ENCODE results near the gene SYNDIG1.

SYNDIG1 gene

GRCh38 chr20:24686156-24686555 is 216.7 kb downstream of the SYNDIG1 start:
- DNase-seq, result no peak

- no peak for DNase-seq
Measured at GRCh38 chr20:24690408-24690807, 221.0 kb downstream of the SYNDIG1 start.

DNA sequence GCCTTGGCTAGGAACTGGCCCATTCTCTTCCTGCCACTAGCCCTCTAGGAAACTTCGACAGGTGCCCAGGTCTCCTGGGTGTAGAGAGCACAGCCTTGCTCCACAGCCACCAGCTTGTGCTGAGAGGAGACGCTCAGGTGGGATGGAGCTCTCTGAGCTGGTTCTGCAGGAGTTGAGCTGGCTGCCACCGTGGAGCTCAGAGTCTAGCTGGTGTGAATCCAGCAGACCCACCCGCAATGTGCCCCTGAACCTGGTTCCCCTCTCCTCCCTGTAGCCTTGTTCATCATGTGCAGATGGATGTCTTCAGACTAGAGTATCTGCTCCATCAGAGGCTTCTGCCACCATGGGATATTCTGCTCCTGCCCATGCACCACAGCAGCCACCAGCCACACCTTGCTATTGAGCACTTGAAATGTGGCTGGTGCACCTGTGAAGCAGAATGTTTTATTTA is 222.5 kb downstream of the SYNDIG1 start:
- DNase-seq, result no peak

- no peak for DNase-seq
Measured at GRCh38 chr20:24692446-24693200, 223.2 kb downstream of the SYNDIG1 start.

- no peak for DNase-seq
Measured at GRCh38 chr20:24693466-24694156, 224.2 kb downstream of the SYNDIG1 start.

DNA sequence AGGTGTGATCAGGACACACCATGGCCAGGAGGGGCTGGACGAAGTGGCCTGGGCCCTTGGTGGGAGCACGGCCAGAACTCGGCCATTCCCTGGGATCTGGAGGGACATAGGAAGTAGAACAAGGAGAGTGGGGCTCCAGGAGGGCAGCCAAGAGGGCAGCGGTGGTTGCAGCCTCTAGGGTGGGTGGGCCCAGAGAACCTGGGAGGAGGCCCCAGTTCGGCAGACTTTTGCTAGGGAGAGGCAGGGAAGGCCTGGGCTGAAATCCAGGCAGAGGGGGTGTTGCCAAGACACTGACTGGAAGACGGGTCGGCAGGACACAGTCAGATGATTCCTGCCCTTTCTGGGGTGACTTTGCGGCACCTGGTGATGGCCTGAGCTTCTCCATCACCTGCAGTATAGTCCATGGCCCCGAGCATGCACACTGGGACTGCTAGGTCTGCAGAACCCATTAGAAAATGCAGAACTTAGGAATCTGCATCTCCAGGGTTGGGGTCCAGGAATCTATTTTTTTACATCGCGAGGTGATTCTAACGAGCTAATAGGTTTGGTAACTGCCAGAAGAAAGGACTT is 224.8 kb downstream of the SYNDIG1 start:
- DNase-seq, result no peak

- peak in 1 of 56 donors; percentile 24 for DNase-seq
Measured at GRCh38 chr20:24694727-24695528, 225.5 kb downstream of the SYNDIG1 start.

GRCh38 chr20:24695529-24696225 is 226.2 kb downstream of the SYNDIG1 start:
- no peak for DNase-seq

DNA sequence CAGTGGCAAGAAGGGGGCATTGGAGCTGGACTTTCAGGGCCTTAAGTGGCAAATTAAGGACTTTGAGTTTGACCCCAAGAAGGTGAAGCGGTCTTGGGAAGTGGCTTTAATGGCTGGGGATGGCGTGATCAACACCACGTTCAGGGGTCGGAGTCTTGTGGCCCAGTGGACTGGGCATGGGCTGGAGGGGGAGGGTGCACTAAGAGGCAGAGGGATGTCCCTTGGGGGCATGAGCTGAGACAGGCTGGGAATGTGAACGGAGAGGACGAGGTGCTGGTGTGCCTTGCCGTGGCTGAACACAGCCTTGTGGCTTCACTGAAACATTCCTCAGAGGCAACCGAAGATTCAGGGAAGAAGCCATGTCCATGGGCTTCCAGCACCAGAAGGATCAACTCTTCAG is 227.0 kb downstream of the SYNDIG1 start:
- DNase-seq, result no peak

DNA sequence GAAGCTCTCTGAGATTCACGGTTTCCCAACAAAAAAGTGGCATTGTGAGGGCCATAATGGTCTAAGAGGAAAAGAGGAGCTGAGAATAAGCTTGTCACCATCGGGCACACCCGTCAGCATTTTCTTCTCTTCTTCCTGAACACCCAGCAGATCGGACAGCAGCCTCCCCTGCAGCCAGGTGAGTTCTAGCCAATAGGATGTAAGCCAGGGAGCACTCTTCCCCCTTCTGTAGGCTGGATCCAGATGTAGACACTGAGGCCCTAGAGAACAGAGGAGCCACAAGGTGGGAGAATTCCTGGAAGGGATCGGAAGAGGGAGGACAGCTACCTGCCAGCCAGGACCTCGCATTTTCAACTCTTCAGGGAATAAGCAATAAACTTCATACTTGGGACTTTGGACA is 228.0 kb downstream of the SYNDIG1 start:
- no peak for DNase-seq

DNA sequence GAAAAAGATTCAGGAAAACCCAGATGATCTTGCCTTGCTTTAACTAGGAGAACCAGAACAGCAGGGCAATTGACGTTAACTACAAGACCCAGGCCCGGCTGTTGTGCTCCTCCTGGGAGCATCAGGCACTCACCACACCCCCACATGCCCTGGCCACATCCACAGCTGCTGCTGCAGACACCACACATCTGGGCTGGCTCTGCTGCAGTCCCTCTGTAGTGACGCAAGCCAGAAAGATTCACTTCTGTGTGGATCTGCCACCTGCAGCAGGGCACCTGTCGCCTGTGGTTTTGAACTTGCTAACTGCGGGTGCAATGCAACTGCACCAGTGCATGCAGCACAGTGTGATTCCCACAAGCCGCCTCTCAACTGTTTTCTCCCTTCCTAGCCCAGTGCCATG is 228.8 kb downstream of the SYNDIG1 start:
- no peak for DNase-seq

- no peak for DNase-seq
Measured at GRCh38 chr20:24698706-24699206, 229.3 kb downstream of the SYNDIG1 start.

DNA sequence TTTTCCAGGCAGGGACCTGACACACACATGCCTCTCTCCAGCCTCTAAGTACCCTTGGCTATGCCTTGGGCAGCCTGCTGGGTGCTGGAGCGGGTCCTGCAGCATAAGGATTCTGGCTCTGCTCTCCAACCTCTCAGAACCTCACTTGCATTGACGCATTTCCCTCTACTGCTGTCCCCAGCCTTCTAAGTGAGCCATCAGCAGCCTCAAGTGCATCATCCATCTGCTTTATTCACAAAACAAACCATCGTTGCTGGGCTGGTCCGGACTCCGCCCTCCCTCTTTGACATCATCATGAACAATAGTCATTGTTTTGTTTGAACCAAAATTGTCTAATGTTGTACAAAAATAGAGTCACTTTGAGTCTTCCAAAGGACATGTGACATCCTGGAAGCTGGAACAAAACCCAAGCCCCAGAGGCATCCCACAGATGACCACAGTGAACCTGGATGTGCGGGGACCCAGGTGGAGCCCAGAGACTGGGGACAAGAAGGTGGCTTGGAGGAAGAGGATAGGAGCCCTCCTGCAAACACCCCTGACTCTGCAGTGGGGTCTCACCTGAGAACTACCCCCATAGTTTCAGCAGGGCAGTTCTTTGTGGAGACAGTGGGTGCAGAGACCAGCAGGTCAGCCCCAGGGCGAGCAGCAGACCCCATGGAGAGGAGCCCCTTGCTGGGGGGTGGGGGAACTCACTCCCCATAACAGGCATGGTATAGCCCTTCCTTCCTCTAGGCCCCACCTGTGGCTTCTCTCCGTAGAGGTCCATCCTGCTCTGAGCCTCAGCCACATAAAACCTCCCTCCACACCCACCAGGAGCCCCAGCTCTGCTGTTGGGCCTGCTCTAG is 230.1 kb downstream of the SYNDIG1 start:
- DNase-seq, result peak in 25 of 56 donors; percentile 22 to 80 (median 37)

DNA sequence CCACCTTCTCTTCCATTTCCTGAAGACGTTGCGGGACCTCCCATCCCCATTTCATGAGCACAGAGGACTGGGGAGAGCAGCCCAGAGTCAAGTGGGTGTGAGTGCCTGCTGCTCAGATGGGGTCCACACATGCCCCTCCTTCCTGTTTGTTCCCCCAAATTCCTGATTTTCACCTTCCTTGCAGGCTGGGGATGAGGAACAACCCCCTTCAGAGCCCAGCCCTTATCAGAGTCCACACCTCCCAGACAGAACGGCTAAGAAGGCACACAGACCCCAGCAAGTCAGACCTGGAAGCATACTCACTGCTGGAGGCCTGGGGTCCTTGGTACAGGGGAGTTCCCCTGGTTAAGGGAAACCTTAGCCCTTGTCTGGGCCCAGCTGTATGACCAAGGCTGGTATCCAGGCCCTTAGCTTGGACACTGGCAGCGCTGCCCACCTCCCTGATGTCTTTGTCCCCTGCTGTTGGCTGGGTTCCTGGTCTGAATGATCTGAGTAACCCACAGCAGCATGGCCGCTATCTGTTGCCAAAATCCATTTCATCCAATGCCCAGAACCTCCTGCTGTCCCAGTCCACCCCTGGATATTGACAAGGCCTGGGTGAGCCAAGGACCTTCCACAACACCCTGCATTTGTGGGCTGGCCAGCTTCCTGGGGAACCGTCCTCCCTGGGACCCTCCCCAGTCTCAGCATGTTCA is 230.9 kb downstream of the SYNDIG1 start:
- peak in 1 of 56 donors; percentile 30 for DNase-seq

- no peak for DNase-seq
Measured at GRCh38 chr20:24701027-24701426, 231.6 kb downstream of the SYNDIG1 start.

DNA sequence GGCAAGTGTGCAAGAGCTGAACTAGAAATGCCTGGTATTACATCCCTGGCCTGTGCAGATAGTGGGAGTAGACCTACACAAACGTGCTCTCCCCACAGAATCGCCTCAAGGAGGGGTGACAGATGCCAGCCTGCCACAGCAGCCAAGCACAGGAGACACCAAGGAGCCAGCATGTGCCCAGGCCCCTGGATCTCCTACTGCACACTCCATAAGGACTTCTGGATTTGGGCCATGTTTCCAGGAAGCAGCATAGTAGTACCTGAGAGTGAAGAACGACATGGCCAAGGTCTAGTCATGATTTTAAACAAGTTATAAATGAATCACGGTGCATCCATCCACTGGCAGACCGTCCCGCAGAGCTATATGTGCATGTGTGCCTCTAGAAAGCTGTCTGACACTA is 232.2 kb downstream of the SYNDIG1 start:
- DNase-seq, result no peak

- no peak for DNase-seq
Measured at GRCh38 chr20:24702501-24703283, 233.3 kb downstream of the SYNDIG1 start.

DNA sequence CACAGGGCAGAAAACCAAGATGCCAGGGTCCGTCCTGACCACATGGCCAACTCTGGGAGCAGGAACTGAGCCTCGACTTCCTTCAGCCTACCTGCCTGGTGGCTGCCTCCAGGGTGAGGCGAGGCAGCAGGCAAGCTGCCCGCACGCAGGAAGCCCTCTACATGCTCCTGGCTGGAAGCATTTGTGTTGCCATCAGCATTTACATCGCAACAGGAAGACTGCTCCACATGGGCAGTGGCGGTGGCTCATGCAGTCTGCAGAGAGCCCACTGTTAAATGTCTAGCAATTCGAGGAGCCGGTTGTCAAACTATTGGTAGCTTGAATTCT is 233.8 kb downstream of the SYNDIG1 start:
- DNase-seq, result no peak

DNA sequence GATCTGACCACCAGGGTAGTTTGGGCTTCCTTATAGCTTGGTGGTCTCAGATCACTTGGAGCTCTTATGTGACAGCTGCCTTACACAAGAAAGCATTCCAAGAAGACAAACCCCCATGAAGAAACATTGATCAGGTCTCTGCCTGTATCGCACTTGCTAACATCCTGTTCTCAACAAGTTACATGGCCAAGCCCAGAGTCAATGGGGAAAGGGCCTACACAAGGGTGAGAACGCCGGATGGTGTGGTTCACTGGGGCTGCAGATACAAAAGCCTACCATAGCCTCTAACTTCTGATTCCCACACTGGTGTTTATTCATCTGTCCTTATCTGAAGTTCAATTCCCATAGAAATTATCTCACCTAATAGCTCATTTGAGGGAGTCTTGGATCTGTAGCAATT is 235.5 kb downstream of the SYNDIG1 start:
- DNase-seq, result no peak
